ENCODE measurements around the gene WDR7. TPM values are rescaled to one million over a fixed set of nuclear protein-coding genes. Genes with fewer than 3 reads are reported as not detected.

WDR7 gene
- total RNA-seq, 2 donors from 2014 or later, result 47.0 to 62.2 TPM

Other genes with a start within 250 kb of the WDR7 start
- gene TXNL1, start 12.8 kb upstream of the WDR7 start, total RNA-seq, result 10 to 100 TPM; 36.1 to 39.3 TPM